Ectodermal cell (in vitro differentiated cells): ENCODE measurements around the gene NDUFAF4.
A peak's percentile ranks its signal among the peaks of the same experiment; 100 is the strongest.
"Not testable (repeated sequence)": the region's sequence is repeated elsewhere in the genome, so short reads cannot be mapped to it uniquely, and the experiment has no call there.

Experiments used
- H3K27ac ChIP-seq: 2 replicates; pipeline ENCODE4 v1.7.0; 2013; ENCODE audit warnings: mild to moderate bottlenecking, low read depth, low read length; ENCODE audit not compliant: insufficient read depth, poor library complexity, severe bottlenecking
- H3K27me3 ChIP-seq: 2 replicates; pipeline ENCODE4 v1.7.0; 2013; ENCODE audit warnings: mild to moderate bottlenecking, low read length; ENCODE audit not compliant: insufficient read depth, control insufficient read depth, poor library complexity, severe bottlenecking
- H3K36me3 ChIP-seq: one replicate; pipeline ENCODE4 v1.7.0; 2013; ENCODE audit warnings: low read length; ENCODE audit not compliant: control insufficient read depth, insufficient read depth
- H3K4me1 ChIP-seq: one replicate; pipeline ENCODE4 v1.7.0; 2013; ENCODE audit warnings: low read length; ENCODE audit not compliant: control insufficient read depth, insufficient read depth
- H3K4me3 ChIP-seq: 2 replicates; pipeline ENCODE4 v1.7.0; 2013; ENCODE audit warnings: low read depth, low read length, control low read depth; ENCODE audit not compliant: insufficient read depth
- H3K9me3 ChIP-seq: 2 replicates; pipeline ENCODE4 v1.7.0; 2013; ENCODE audit warnings: mild to moderate bottlenecking, low read length, moderate library complexity; ENCODE audit not compliant: control insufficient read depth
- WGBS, 2 experiments: methylation state at CpG; one replicate each; pipeline ENCODE4 v1.1.7; 2013; ENCODE audit warnings: missing lambda C conversion rate in 2 of 2; 5-methylcytosine and 5-hydroxymethylcytosine counted together

NDUFAF4 gene

GRCh38 chr6:96900873-96901272 lies 3.2 kb upstream of the NDUFAF4 start:
- H3K9me3 ChIP-seq, result no peaks in the 10 kb centered on the region
- WGBS, 2 experiments, result 67 to 95% methylated on average over 1 to 2 of the region's 2 CpGs
- no peak overlapping the region for H3K4me3 ChIP-seq
- H3K4me1 ChIP-seq, result no peaks in the 10 kb centered on the region
- no peaks in the 10 kb centered on the region for H3K36me3 ChIP-seq
- H3K27me3 ChIP-seq, result no peaks in the 10 kb centered on the region
- no peak overlapping the region for H3K27ac ChIP-seq

DNA sequence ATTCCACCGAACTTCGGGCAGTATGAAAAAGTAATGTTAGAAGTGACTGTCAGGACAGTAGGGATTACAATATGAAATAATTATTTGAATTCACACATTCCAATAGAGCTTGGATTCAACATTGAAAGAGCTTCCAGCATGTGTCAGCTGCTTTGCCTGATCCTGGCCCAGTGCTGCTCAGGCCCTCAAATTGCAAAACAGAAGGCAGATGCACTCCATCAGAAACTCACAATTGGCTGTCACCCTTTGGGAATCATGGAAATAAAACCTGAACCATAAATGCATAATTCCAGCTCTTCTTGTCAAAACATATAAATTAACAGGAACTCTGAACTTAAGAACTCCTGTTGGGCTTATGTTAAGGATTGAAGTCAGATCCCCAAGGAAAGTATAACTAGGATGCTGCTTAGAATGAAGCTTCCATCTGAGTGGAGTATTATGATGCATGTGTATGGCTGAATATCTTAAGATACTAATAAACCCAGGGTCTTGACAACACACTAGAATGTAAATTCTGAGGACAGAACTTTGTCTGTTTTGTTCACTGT lies 1.8 kb upstream of the NDUFAF4 start:
- Histone ChIP-seq H3K27me3 (no peaks in the 10 kb centered on the region), H3K4me1 (no peaks in the 10 kb centered on the region), H3K4me3 (no peak overlapping the region), H3K27ac (no peak overlapping the region), H3K36me3 (no peaks in the 10 kb centered on the region), H3K9me3 (no peaks in the 10 kb centered on the region)
- 92% methylated on average over 2 of the region's 2 CpGs; no CpG with 5 or more reads in 1 of the 2 experiments for WGBS, 2 experiments

- WGBS, 2 experiments, result 26 to 50% methylated on average over 1 to 2 of the region's 3 CpGs
Observed at GRCh38 chr6:96899019-96899418, 1.3 kb upstream of the NDUFAF4 start.

GRCh38 chr6:96898241-96898851 lies 655 bp upstream of the NDUFAF4 start:
- Histone ChIP-seq H3K4me1 (no peaks in the 10 kb centered on the region), H3K36me3 (no peaks in the 10 kb centered on the region), H3K4me3 (peak overlapping the region; percentile 89), H3K9me3 (no peaks in the 10 kb centered on the region), H3K27me3 (no peaks in the 10 kb centered on the region), H3K27ac (no peak overlapping the region)
- WGBS, 2 experiments, result 4 to 8% methylated on average over 8 to 9 of the region's 10 CpGs

More at GRCh38 chr6:96899019-96899418, 1.3 kb upstream of the NDUFAF4 start:
- Histone ChIP-seq H3K27ac (no peak overlapping the region), H3K4me3 (no peak overlapping the region), H3K36me3 (no peaks in the 10 kb centered on the region), H3K9me3 (no peaks in the 10 kb centered on the region), H3K27me3 (no peaks in the 10 kb centered on the region), H3K4me1 (no peaks in the 10 kb centered on the region)

DNA sequence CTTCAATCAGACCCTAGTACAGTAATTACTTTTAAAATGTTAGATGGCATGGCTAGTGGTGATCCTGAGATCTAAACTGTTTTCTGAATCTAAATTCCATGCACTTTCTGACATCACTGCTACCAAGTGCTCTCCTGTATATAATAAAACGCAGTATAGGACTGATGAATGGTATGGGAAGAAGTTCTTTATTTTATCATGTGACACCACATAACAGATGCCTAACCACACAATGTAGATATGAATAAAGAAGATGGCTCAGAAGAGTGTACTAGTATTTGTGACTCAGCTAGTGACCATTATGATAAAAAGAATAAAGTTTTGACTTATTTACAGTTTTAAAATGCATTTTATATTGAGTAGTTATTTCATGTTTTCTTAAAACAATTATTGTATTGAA lies 8.5 kb downstream of the NDUFAF4 start:
- H3K4me1 ChIP-seq, result no peaks in the 10 kb centered on the region
- no peak overlapping the region for H3K27ac ChIP-seq
- peaks cover 8% of the 10 kb centered on the region for H3K36me3 ChIP-seq
- WGBS, 2 experiments, result no CpG with 5 or more reads among the region's 1 CpG
- H3K27me3 ChIP-seq, result no peaks in the 10 kb centered on the region
- H3K9me3 ChIP-seq, result no peaks in the 10 kb centered on the region
- H3K4me3 ChIP-seq, result no peak overlapping the region

DNA sequence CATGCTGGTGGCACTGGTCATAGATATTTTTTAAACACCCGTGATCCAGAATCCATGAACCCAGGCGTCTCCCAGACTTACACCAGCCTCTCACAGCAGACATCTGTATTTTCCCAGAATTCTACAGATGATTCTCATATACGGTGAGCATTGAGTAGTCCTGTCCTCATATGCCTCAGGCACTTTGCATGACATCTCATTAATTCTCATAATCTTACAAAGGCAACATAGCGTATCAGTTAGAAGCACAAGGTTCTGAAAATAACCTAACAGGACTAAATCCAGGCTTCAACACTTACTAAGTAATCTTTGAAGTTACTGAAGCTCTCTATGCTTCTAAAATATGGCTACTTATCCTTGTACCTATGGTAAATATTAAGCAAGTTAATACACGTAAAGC lies 8.9 kb downstream of the NDUFAF4 start:
- WGBS, 2 experiments, result 92 to 93% methylated on average over 4 to 5 of the region's 5 CpGs
- H3K27me3 ChIP-seq, result no peaks in the 10 kb centered on the region
- no peak overlapping the region for H3K4me3 ChIP-seq
- peaks cover 8% of the 10 kb centered on the region for H3K36me3 ChIP-seq
- no peak overlapping the region for H3K27ac ChIP-seq
- H3K4me1 ChIP-seq, result no peaks in the 10 kb centered on the region
- no peaks in the 10 kb centered on the region for H3K9me3 ChIP-seq

DNA sequence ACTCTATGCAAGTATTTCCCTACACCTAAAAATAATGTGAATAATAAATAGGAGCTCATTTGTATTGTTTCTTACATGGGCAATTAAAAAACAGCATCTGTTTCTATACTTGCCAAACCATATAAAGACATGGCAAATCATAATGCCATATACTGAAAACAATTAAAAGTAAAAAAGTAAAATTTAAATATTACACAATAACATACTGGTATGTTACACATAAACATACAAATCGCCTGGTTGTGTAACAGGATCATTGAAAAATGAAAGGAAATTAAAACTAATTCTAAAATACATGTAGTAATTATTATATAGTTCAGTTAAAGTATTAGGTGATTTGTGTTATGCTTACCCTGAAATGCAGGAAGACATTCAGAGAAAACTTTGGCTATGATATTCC lies 11.2 kb downstream of the NDUFAF4 start:
- no peak overlapping the region for H3K27ac ChIP-seq
- H3K4me3 ChIP-seq, result no peak overlapping the region
- H3K36me3 ChIP-seq, result peaks cover 8% of the 10 kb centered on the region
- H3K27me3 ChIP-seq, result no peaks in the 10 kb centered on the region
- no CpG with 5 or more reads among the region's 1 CpG for WGBS, 2 experiments
- H3K9me3 ChIP-seq, result no peaks in the 10 kb centered on the region
- H3K4me1 ChIP-seq, result no peaks in the 10 kb centered on the region

GRCh38 chr6:96885187-96885631 lies 12.5 kb downstream of the NDUFAF4 start:
- H3K27ac ChIP-seq, H3K27me3 ChIP-seq, H3K4me1 ChIP-seq, H3K36me3 ChIP-seq, H3K4me3 ChIP-seq, H3K9me3 ChIP-seq: not testable (repeated sequence)
- 84% methylated on average over 5 of the region's 5 CpGs for WGBS, 2 experiments

DNA sequence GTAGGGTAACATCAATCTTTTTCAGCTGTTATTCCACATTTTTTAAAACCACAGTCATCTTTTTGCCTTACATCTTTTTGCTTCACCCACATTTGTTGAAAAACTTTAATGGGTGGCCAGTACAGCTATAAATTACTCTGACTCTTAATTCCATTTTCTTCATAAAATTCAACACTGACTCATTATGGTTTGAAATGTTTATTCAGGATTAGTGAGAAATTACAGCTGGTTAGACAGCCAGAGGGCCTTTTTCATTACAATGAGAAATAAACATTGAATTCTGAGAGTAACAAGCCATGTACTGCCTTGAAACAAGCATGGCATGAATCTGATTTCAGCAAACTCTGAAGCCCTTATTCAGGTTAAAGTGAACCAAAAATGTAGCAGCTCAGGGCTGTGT lies 19.5 kb downstream of the NDUFAF4 start:
- no peak overlapping the region for H3K4me3 ChIP-seq
- no peaks in the 10 kb centered on the region for H3K4me1 ChIP-seq
- no peaks in the 10 kb centered on the region for H3K36me3 ChIP-seq
- no peaks in the 10 kb centered on the region for H3K9me3 ChIP-seq
- no peaks in the 10 kb centered on the region for H3K27me3 ChIP-seq
- H3K27ac ChIP-seq, result no peak overlapping the region

DNA sequence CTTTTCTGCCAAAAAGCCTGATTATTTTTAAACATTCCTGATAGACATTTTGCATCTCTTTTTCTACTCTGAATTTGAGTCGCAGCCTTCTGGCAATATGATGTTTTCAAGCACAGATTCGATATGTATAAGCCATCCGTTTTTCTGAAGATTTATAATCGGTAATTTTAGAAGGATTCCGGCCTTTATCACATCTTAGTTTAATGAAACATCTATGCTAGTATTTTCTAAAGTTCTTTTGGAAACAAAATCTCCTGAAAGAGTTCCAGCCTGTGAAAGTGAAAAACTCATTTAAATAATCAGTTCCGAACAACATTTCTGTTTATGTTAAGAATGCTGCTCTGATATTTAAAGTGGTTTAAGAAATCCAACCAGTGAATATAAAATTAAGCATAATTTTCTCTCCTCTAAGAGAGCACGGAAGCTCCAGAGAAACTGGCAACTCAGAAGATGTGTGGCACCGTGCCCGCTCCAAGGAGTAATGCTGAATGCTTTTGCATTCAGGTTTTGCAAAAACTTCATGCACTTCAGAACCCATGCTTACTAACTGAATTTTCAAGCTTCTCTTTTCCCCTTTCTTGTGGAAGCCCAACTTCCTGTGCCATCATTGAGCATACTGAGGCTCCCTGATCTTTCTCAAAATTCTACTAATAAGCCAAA lies 20.7 kb downstream of the NDUFAF4 start:
- Histone ChIP-seq H3K4me1 (no peaks in the 10 kb centered on the region), H3K9me3 (no peaks in the 10 kb centered on the region), H3K4me3 (no peak overlapping the region), H3K27me3 (no peaks in the 10 kb centered on the region), H3K36me3 (no peaks in the 10 kb centered on the region), H3K27ac (no peak overlapping the region)
- 86 to 91% methylated on average over 7 to 9 of the region's 9 CpGs for WGBS, 2 experiments
